GM23338 (cell line): Measurements from ENCODE around the gene CNN2. TPM values are rescaled to one million over a fixed set of nuclear protein-coding genes. Genes with fewer than 3 reads are reported as not detected.
A peak's percentile ranks its signal among the peaks of the same experiment; 100 is the strongest.

Experiments used
- ATAC-seq: fragments of 200-7000 bp; cut with Tn5 transposase; 3 replicates; pipeline ENCODE4 v1.9.1; 2020
- DNase-seq: peaks from one replicate; pipeline ENCODE4 v3.0.0-alpha.2; 2015; ENCODE audit warnings: low spot score
- H2AFZ ChIP-seq: fragments of 200-600 bp; sonication (generic); 2 replicates; pipeline ENCODE4 v1.8.0; 2016; ENCODE audit warnings: antibody characterized with exemption, mild to moderate bottlenecking, moderate library complexity
- H3F3A ChIP-seq: fragments of 200-600 bp; sonication (generic); replicated peaks from 2 replicates; pipeline ENCODE4 v1.8.0; 2017; ENCODE audit warnings: antibody characterized with exemption, mixed run types, low read depth
- H3K27ac ChIP-seq: fragments of 200-600 bp; sonication (generic); 2 replicates; pipeline ENCODE4 v1.6.1; 2016; ENCODE audit warnings: low read depth
- H3K27me3 ChIP-seq: fragments of 200-600 bp; sonication (generic); 2 replicates; pipeline ENCODE4 v1.8.0; 2016; ENCODE audit warnings: mild to moderate bottlenecking, mixed run types, moderate library complexity; ENCODE audit not compliant: insufficient read depth
- H3K36me3 ChIP-seq: fragments of 200-600 bp; sonication (generic); 2 replicates; pipeline ENCODE4 v1.8.0; 2016; ENCODE audit warnings: mild to moderate bottlenecking; ENCODE audit not compliant: insufficient read depth
- H3K4me1 ChIP-seq: fragments of 200-600 bp; sonication (generic); 2 replicates; pipeline ENCODE4 v1.8.0; 2016; ENCODE audit warnings: mild to moderate bottlenecking, moderate library complexity; ENCODE audit not compliant: insufficient read depth
- H3K4me2 ChIP-seq: fragments of 200-600 bp; sonication (generic); 2 replicates; pipeline ENCODE4 v1.7.1; 2017; ENCODE audit warnings: mixed run types
- H3K4me3 ChIP-seq: fragments of 200-600 bp; sonication (generic); 2 replicates; pipeline ENCODE4 v1.6.1; 2016; ENCODE audit warnings: mixed run types
- H3K79me2 ChIP-seq: fragments of 200-600 bp; sonication (generic); replicated peaks from 2 replicates; pipeline ENCODE4 v1.8.0; 2017; ENCODE audit warnings: mild to moderate bottlenecking; ENCODE audit not compliant: insufficient read depth
- H3K9me2 ChIP-seq: fragments of 200-600 bp; sonication (generic); 2 replicates; pipeline ENCODE4 v1.8.0; 2017; ENCODE audit not compliant: insufficient read depth
- H4K20me1 ChIP-seq: fragments of 200-600 bp; sonication (generic); replicated peaks from 2 replicates; pipeline ENCODE4 v1.8.0; 2017; ENCODE audit warnings: mild to moderate bottlenecking; ENCODE audit not compliant: insufficient read depth
- H3K27ac Mint-ChIP-seq: 2 replicates; pipeline ENCODE4 v1.8.0; 2020; ENCODE audit warnings: inconsistent platforms, mild to moderate bottlenecking, moderate library complexity, mixed read lengths
- H3K27me3 Mint-ChIP-seq: 3 replicates; pipeline ENCODE4 v1.8.0; 2022; ENCODE audit warnings: low read depth, mild to moderate bottlenecking, moderate library complexity, mixed read lengths, inconsistent platforms; ENCODE audit not compliant: insufficient read depth, poor library complexity
- H3K36me3 Mint-ChIP-seq: 3 replicates; pipeline ENCODE4 v1.8.0; 2021; ENCODE audit warnings: low read depth, mild to moderate bottlenecking, inconsistent platforms, moderate library complexity, mixed read lengths
- H3K4me1 Mint-ChIP-seq: 3 replicates; pipeline ENCODE4 v1.8.0; 2020; ENCODE audit warnings: mild to moderate bottlenecking, inconsistent platforms, mixed read lengths
- H3K4me3 Mint-ChIP-seq: 3 replicates; pipeline ENCODE4 v1.8.0; 2021; ENCODE audit warnings: moderate library complexity, mild to moderate bottlenecking, inconsistent platforms, mixed read lengths
- H3K9me3 Mint-ChIP-seq: 3 replicates; pipeline ENCODE4 v1.8.0; 2020; ENCODE audit warnings: moderate library complexity, mild to moderate bottlenecking, inconsistent platforms, mixed read lengths
- CREB1 ChIP-seq: fragments of 250-450 bp; sonication (Bioruptor Pico); IDR thresholded peaks from 2 replicates; pipeline ENCODE4 v1.5.0; 2020; ENCODE audit warnings: low read depth, mild to moderate bottlenecking, moderate library complexity
- CTCF ChIP-seq, 2 experiments: fragments of 200-600 bp in 1 of 2; sonication (generic) in 1 of 2; conservative IDR thresholded peaks; 2 replicates each; pipeline versions ENCODE4 v1.5.1 to v1.6.1; 2016 to 2017; ENCODE audit warnings: antibody characterized with exemption in 2 of 2, low read depth in 2 of 2, mild to moderate bottlenecking in 2 of 2, moderate library complexity in 1 of 2
- ETS1 ChIP-seq: IDR thresholded peaks from 2 replicates; pipeline ENCODE4 v1.6.1; 2016; ENCODE audit warnings: antibody characterized with exemption
- EZH2 ChIP-seq: fragments of 200-600 bp; sonication (generic); IDR thresholded peaks from one replicate; pipeline ENCODE4 v1.8.0; 2017; ENCODE audit warnings: antibody characterized with exemption, mild to moderate bottlenecking, low read depth; ENCODE audit not compliant: unreplicated experiment
- EZH2phosphoT487 ChIP-seq: fragments of 200-600 bp; sonication (generic); IDR thresholded peaks from one replicate; pipeline ENCODE4 v1.8.1; 2018; ENCODE audit warnings: antibody characterized with exemption; ENCODE audit not compliant: unreplicated experiment
- JUNB ChIP-seq: IDR thresholded peaks from one replicate; pipeline ENCODE4 v1.6.1; 2016; ENCODE audit warnings: antibody characterized with exemption; ENCODE audit not compliant: unreplicated experiment
- NANOG ChIP-seq: IDR thresholded peaks from 2 replicates; pipeline ENCODE4 v1.6.1; 2016; ENCODE audit warnings: antibody characterized with exemption, borderline replicate concordance
- POLR2AphosphoS5 ChIP-seq: IDR thresholded peaks from 2 replicates; pipeline ENCODE4 v1.6.1; 2016; ENCODE audit warnings: antibody characterized with exemption, low read depth
- REST ChIP-seq: IDR thresholded peaks from one replicate; pipeline ENCODE4 v1.6.1; 2018; ENCODE audit warnings: antibody characterized with exemption; ENCODE audit not compliant: unreplicated experiment
- STAT1 ChIP-seq: IDR thresholded peaks from one replicate; pipeline ENCODE4 v1.6.1; 2016; ENCODE audit warnings: antibody characterized with exemption; ENCODE audit not compliant: unreplicated experiment
- ZNF114 ChIP-seq: fragments of 250-450 bp; sonication (Bioruptor Pico); IDR thresholded peaks from 2 replicates; pipeline ENCODE4 v1.5.0; 2020; ENCODE audit warnings: mild to moderate bottlenecking, moderate library complexity
- ZNF331 ChIP-seq: fragments of 250-450 bp; sonication (Bioruptor Pico); IDR thresholded peaks from 2 replicates; pipeline ENCODE4 v1.5.0; 2020; ENCODE audit warnings: low read depth, mild to moderate bottlenecking, moderate library complexity
- polyA plus RNA-seq: library from polyadenylated mRNA; unstranded; fragments of >200 nt; fragmentation: Nextera tagmentation; extraction: Ambion mirVana; gene quantifications from 2 replicates; pipeline ENCODE4 v1.2.1, GENCODE V29; 2016
- total RNA-seq: library from RNA; depleted of rRNA; stranded (reverse); fragments of >200 nt; shearing (Covaris generic); gene quantifications from 2 replicates; pipeline ENCODE4 v1.2.3, GENCODE V29; 2014
- TF ChIP-seq, protein P1 (sequence below): fragments of 250-450 bp; sonication (Bioruptor Pico); IDR thresholded peaks from 2 replicates; pipeline ENCODE4 v1.5.0; 2020; ENCODE audit warnings: mild to moderate bottlenecking, moderate library complexity

The CNN2 gene
- total and polyA plus RNA-seq, 2 experiments from 2014 or later: 330 to 392 TPM

DNA sequence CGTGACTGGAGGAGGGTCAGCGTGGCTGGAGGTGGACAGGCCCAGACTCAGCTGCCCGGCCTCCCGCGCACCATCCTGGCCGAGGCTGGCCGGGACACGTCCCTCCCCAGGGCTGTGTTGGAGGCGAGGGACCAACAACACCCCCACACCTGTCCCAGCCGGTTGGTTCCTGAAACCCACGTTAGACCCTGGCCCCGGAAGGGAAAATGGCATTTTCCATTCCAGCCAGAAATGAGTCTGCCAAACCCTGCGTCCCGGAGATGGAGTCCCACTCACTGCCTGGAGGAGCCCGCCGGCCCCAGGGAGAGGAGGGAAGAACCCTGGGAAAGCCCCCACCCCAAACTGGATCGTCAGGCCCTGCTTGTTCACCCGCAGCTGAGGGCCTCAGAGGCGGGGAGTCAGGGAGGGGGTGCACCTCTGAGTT is 47.1 kb upstream of the CNN2 start:
- H3K36me3 ChIP-seq: no peaks in the 10 kb centered on the region
- Mint-ChIP-seq H3K4me1 (peaks cover 13% of the 10 kb centered on the region; the same call in 2 of the 3 replicates), H3K4me3 (no peak overlapping the region), H3K27me3 (peaks cover 22% of the 10 kb centered on the region), H3K36me3 (no peaks in the 10 kb centered on the region), H3K9me3 (no peaks in the 10 kb centered on the region), H3K27ac (0 out of 2 replicates have a peak overlapping the region, but pooled peaks have one; percentile 23)
- H3K9me2 ChIP-seq: no peaks in the 10 kb centered on the region
- H3K27me3 ChIP-seq: no peaks in the 10 kb centered on the region
- H3K4me3 ChIP-seq: no peak overlapping the region
- no peak overlapping the region for H3K4me2 ChIP-seq
- no peak for DNase-seq
- no peaks in the 10 kb centered on the region for H3K79me2 ChIP-seq
- no peak overlapping the region for H2AFZ ChIP-seq
- H3F3A ChIP-seq: peaks cover 22% of the 10 kb centered on the region
- no peak for ATAC-seq
- H4K20me1 ChIP-seq: no peaks in the 10 kb centered on the region
- TF ChIP-seq EZH2: no peak
- no peak for TF ChIP-seq CTCF (conservative IDR thresholded peaks at IDR 0.05; ENCODE audit: low read depth in 2 of 2)
- TF ChIP-seq NANOG: no peak
- TF ChIP-seq CREB1: no peak
- TF ChIP-seq ZNF114 (CRISPR knock-in tag): no peak
- TF ChIP-seq JUNB: no peak
- TF ChIP-seq ZNF331: no peak
- TF ChIP-seq POLR2AphosphoS5: no peak
- TF ChIP-seq EZH2phosphoT487: no peak
- no peak for TF ChIP-seq ETS1
- TF ChIP-seq, protein P1, sequence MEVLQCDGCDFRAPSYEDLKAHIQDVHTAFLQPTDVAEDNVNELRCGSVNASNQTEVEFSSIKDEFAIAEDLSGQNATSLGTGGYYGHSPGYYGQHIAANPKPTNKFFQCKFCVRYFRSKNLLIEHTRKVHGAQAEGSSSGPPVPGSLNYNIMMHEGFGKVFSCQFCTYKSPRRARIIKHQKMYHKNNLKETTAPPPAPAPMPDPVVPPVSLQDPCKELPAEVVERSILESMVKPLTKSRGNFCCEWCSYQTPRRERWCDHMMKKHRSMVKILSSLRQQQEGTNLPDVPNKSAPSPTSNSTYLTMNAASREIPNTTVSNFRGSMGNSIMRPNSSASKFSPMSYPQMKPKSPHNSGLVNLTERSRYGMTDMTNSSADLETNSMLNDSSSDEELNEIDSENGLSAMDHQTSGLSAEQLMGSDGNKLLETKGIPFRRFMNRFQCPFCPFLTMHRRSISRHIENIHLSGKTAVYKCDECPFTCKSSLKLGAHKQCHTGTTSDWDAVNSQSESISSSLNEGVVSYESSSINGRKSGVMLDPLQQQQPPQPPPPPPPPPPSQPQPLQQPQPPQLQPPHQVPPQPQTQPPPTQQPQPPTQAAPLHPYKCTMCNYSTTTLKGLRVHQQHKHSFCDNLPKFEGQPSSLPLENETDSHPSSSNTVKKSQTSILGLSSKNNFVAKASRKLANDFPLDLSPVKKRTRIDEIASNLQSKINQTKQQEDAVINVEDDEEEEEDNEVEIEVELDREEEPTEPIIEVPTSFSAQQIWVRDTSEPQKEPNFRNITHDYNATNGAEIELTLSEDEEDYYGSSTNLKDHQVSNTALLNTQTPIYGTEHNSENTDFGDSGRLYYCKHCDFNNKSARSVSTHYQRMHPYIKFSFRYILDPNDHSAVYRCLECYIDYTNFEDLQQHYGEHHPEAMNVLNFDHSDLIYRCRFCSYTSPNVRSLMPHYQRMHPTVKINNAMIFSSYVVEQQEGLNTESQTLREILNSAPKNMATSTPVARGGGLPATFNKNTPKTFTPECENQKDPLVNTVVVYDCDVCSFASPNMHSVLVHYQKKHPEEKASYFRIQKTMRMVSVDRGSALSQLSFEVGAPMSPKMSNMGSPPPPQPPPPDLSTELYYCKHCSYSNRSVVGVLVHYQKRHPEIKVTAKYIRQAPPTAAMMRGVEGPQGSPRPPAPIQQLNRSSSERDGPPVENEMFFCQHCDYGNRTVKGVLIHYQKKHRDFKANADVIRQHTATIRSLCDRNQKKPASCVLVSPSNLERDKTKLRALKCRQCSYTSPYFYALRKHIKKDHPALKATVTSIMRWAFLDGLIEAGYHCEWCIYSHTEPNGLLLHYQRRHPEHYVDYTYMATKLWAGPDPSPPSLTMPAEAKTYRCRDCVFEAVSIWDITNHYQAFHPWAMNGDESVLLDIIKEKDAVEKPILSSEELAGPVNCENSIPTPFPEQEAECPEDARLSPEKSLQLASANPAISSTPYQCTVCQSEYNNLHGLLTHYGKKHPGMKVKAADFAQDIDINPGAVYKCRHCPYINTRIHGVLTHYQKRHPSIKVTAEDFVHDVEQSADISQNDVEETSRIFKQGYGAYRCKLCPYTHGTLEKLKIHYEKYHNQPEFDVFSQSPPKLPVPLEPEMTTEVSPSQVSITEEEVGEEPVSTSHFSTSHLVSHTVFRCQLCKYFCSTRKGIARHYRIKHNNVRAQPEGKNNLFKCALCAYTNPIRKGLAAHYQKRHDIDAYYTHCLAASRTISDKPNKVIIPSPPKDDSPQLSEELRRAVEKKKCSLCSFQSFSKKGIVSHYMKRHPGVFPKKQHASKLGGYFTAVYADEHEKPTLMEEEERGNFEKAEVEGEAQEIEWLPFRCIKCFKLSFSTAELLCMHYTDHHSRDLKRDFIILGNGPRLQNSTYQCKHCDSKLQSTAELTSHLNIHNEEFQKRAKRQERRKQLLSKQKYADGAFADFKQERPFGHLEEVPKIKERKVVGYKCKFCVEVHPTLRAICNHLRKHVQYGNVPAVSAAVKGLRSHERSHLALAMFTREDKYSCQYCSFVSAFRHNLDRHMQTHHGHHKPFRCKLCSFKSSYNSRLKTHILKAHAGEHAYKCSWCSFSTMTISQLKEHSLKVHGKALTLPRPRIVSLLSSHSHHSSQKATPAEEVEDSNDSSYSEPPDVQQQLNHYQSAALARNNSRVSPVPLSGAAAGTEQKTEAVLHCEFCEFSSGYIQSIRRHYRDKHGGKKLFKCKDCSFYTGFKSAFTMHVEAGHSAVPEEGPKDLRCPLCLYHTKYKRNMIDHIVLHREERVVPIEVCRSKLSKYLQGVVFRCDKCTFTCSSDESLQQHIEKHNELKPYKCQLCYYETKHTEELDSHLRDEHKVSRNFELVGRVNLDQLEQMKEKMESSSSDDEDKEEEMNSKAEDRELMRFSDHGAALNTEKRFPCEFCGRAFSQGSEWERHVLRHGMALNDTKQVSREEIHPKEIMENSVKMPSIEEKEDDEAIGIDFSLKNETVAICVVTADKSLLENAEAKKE (CRISPR knock-in tag): no peak
- no peak for TF ChIP-seq REST
- TF ChIP-seq STAT1: no peak
- H3K4me1 ChIP-seq: peaks cover 10% of the 10 kb centered on the region; the same call in 1 of the 2 replicates
- no peak overlapping the region for H3K27ac ChIP-seq
